BJ (cell line): Measurements from ENCODE around the gene KY. TPM values are rescaled to one million over a fixed set of nuclear protein-coding genes. Genes with fewer than 3 reads are reported as not detected.

Source experiments
- CTCF ChIA-PET: fragments of 350-600 bp; formaldehyde crosslinking; extraction: SDS; loops from one replicate; lab custom pipeline; 2021; ENCODE audit warnings: antibody characterized with exemption, inconsistent platforms; lab: Yijun Ruan, JAX
- POLR2A ChIA-PET: fragments of 300-600 bp; sonication (Branson Sonifier 250); formaldehyde crosslinking; extraction: SDS; loops from one replicate; lab custom pipeline; 2021; ENCODE audit warnings: antibody characterized with exemption; lab: Charles Lee
- DNase-seq: peaks from one replicate; pipeline ENCODE4 v3.0.0-alpha.2; 2011; ENCODE audit warnings: low read depth
- H3K27me3 ChIP-seq: 2 replicates; pipeline ENCODE4 v1.6.0; 2011; ENCODE audit warnings: low read length; ENCODE audit not compliant: control insufficient read depth, insufficient read depth
- H3K36me3 ChIP-seq: 2 replicates; pipeline ENCODE4 v1.5.1; 2011; ENCODE audit warnings: low read length; ENCODE audit not compliant: control insufficient read depth, insufficient read depth
- H3K4me3 ChIP-seq: 2 replicates; pipeline ENCODE4 v1.5.1; 2011; ENCODE audit warnings: low read depth, mild to moderate bottlenecking, control low read depth, low read length
- polyA plus RNA-seq: library from polyadenylated mRNA; depleted of rRNA; stranded (reverse); fragments of >200 nt; gene quantifications from 2 replicates; pipeline ENCODE4 v1.2.3, GENCODE V29; 2011
- TF ChIP-seq, protein P1 (sequence below): IDR thresholded peaks from 2 replicates; pipeline ENCODE4 v1.5.1; 2011; ENCODE audit warnings: low read depth, mild to moderate bottlenecking, control low read depth, inconsistent platforms, low read length, moderate library complexity; ENCODE audit not compliant: insufficient read depth

The KY gene
- polyA plus RNA-seq, 1 experiment: 0.05 TPM

DNA sequence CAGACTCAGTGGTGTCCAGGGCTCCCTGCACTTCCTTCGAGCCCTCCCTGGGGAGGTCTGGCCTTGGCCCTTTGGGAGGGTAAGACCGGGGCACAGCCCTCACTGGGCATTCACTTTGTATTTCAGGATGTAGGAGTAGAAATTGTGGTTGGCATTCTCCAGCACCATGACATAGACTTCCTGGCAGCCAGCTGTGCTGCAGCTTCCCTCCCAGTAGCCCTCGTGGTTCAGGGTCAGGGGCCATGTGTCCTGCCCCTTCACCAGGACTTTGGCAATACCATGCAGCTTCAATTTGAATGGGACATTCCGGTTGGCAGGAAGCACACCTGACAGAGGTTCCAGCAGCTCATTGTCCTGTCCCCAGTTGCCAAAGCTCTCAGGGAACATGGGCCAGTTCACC, 47.3 kb downstream of the KY start:
- ChIA-PET CTCF (interaction anchor here (0.8 to 8.1 kb wide), 5 partner anchors 11 to 1440 kb away, joined by 3 to 76 read pairs (median 3); no protein-coding TSS in a partner anchor), POLR2A (no interaction called here)
- Histone ChIP-seq H3K27me3 (peaks cover 2% of the 10 kb centered on the region; the same call in 1 of the 2 replicates), H3K36me3 (no peaks in the 10 kb centered on the region), H3K4me3 (no peak overlapping the region)
- no peak for DNase-seq
- TF ChIP-seq, protein P1, sequence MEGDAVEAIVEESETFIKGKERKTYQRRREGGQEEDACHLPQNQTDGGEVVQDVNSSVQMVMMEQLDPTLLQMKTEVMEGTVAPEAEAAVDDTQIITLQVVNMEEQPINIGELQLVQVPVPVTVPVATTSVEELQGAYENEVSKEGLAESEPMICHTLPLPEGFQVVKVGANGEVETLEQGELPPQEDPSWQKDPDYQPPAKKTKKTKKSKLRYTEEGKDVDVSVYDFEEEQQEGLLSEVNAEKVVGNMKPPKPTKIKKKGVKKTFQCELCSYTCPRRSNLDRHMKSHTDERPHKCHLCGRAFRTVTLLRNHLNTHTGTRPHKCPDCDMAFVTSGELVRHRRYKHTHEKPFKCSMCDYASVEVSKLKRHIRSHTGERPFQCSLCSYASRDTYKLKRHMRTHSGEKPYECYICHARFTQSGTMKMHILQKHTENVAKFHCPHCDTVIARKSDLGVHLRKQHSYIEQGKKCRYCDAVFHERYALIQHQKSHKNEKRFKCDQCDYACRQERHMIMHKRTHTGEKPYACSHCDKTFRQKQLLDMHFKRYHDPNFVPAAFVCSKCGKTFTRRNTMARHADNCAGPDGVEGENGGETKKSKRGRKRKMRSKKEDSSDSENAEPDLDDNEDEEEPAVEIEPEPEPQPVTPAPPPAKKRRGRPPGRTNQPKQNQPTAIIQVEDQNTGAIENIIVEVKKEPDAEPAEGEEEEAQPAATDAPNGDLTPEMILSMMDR: no peak

DNA sequence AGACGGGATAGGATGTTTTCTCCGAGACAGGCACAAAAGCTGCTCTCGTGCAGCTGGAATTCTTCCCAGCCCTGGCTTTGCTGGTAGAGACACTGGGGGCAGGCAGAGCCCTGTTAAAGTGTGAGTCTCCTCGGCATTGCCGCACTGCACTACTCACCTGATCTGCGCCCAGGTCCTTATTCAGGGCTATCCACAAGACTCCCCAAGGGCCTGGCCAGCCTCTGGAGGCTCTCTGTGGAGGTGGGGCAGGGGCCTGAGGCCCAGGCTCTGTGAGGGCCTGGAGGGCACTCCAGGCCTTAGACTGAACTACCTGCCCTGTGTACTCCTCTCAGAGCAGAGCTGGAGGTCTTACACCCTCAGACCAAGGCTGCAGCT, 48.4 kb downstream of the KY start:
- Histone ChIP-seq H3K27me3 (peaks cover 2% of the 10 kb centered on the region; the same call in 1 of the 2 replicates), H3K36me3 (no peaks in the 10 kb centered on the region), H3K4me3 (no peak overlapping the region)
- POLR2A ChIA-PET: no interaction called here
- CTCF ChIA-PET: interaction anchor here (1.1 to 8.1 kb wide), 4 partner anchors 10 to 153 kb away, joined by 3 to 76 read pairs (median 30); no protein-coding TSS in a partner anchor
- TF ChIP-seq, protein P1: no peak
- no peak for DNase-seq

DNA sequence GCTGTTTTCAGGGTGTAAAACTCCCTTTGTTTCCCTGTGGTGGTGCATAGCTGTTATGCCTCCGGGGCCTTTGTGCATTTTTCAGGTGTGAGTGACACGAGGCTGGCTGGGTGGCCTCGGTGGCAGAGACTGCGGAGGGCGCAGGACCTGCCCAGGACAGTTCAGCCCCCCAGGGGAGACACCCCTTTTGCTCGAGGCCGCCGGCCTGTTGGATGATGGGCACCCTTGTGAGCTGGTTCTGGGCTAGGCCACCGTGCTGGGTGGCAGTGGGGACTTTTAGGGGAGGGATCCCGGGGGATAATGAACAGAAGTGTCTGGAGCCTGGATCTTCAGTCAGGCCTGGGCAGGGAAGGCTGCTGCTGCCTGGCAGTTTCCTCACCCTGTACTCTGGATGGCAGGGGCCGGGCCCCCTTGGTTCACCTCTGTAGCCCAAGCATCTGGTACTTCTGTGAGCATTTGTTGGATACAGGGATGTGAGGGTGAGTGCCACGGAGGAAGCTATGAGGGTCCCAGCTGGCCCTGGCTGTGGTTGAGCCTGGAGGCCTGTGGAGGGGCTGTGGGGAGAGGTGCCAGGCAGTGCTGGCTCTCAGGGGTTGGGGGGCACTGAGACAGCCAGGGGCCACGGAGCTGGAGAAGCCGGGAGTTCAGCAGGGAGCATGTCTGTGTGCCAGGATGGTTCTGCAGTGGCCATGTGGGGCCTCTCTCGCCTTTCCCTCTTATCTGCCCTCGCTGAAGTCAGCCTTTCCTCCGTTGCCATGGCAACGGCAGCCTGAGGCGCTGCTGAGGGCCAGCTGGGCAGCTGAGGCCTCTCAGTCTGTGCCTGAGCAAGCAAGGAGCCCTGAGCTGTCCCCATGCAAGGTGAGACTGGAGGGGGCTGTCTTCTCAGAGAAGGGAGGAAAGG, 49.0 kb downstream of the KY start:
- no peak for DNase-seq
- TF ChIP-seq, protein P1: no peak
- H3K27me3 ChIP-seq: peaks cover 2% of the 10 kb centered on the region; the same call in 1 of the 2 replicates
- ChIA-PET POLR2A (no interaction called here), CTCF (interaction anchor here (1.0 to 8.1 kb wide), 23 partner anchors 10 to 1293 kb away, joined by 3 to 76 read pairs (median 5); partner anchors contain the start of gene KY)
- H3K36me3 ChIP-seq: no peaks in the 10 kb centered on the region
- no peak overlapping the region for H3K4me3 ChIP-seq

DNA sequence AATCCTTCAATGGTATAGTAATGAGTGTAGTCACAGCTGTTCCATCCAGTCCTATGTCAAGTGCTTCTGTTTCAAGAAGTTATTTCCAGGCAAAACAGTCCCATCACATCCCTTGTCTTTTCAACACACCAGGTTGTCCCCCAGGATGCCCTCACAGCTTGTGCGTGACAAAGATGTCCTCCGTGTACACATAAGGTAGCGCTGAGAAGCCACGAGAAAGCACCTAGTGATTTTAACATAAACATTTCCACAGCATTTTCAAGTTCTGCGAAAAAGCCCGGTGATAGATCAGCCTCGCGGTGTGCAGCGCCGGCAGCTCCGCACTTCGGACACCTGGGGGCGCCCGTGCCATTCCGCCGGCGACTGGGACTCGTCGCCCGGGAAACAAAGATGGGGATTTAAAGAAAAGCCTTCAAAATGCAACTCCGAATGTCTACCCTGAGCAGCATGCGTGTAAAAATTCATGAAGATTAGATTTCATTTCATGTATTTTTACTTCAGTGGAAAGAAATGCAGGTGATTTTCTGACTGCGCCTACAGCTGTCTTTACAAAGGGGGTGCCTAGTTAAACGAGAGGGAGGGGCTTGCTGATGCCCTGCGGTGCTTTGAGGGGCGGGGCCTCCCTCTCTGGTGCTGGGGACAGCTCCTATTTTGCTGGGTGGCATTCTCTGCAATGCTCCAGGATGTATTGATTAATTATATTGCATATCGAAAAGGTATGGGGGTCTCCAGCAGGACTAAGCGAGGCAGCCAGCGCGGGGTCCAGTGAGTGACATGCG, 49.9 kb downstream of the KY start:
- TF ChIP-seq, protein P1: peak; percentile 99
- CTCF ChIA-PET: interaction anchor here (0.7 to 8.1 kb wide), 37 partner anchors 9 to 1294 kb away, joined by 3 to 76 read pairs (median 4); partner anchors contain the start of gene KY
- DNase-seq: no peak
- peaks cover 2% of the 10 kb centered on the region; the same call in 1 of the 2 replicates for H3K27me3 ChIP-seq
- H3K36me3 ChIP-seq: no peaks in the 10 kb centered on the region
- no peak overlapping the region for H3K4me3 ChIP-seq
- POLR2A ChIA-PET: no interaction called here
